ENCODE results near the gene N4BP2L1.

Gene N4BP2L1

GRCh38 chr13:32427852-32428580, at the start of gene N4BP2L1:
Gene N4BP2L1 (minus strand): TSS chr13:32428130. CDS start chr13:32428082, 48 bp downstream.
- TF ChIP-seq CTCF (IDR thresholded peaks at IDR 0.05; ENCODE audit: low read depth, low read length, missing control alignments): no peak
- peak within 1 kb of the TSS; percentile 70 for H3K4me3 ChIP-seq (ENCODE audit: low read depth, low read length)
- in situ Hi-C loops (cut with HindIII; ENCODE audit: low sequenced_read_pairs): no loop called here
- no peak for DNase-seq (ENCODE audit: low read depth)

- no peak for TF ChIP-seq CTCF (IDR thresholded peaks at IDR 0.05; ENCODE audit: low read depth, low read length, missing control alignments)
- in situ Hi-C loops (cut with HindIII; ENCODE audit: low sequenced_read_pairs): no loop called here
- no peak for DNase-seq (ENCODE audit: low read depth)
- no peak overlapping the region for H3K4me3 ChIP-seq (ENCODE audit: low read depth, low read length)
Observed at GRCh38 chr13:32476892-32477291, 49.0 kb upstream of the N4BP2L1 start.

GRCh38 chr13:32476021-32476731, 48.2 kb upstream of the N4BP2L1 start:
- no peak for DNase-seq (ENCODE audit: low read depth)
- in situ Hi-C loops (cut with HindIII; ENCODE audit: low sequenced_read_pairs): no loop called here

GRCh38 chr13:32474999-32475792, 47.3 kb upstream of the N4BP2L1 start:
- in situ Hi-C loops (cut with HindIII; ENCODE audit: low sequenced_read_pairs): no loop called here
- H3K4me3 ChIP-seq (ENCODE audit: low read depth, low read length): no peak overlapping the region
- no peak for TF ChIP-seq CTCF (IDR thresholded peaks at IDR 0.05; ENCODE audit: low read depth, low read length, missing control alignments)
- DNase-seq (ENCODE audit: low read depth): no peak

More at GRCh38 chr13:32476021-32476731, 48.2 kb upstream of the N4BP2L1 start:
- no peak for TF ChIP-seq CTCF (IDR thresholded peaks at IDR 0.05; ENCODE audit: low read depth, low read length, missing control alignments)
- H3K4me3 ChIP-seq (ENCODE audit: low read depth, low read length): no peak overlapping the region

- in situ Hi-C loops (cut with HindIII; ENCODE audit: low sequenced_read_pairs): no loop called here
- no peak for DNase-seq (ENCODE audit: low read depth)
- no peak overlapping the region for H3K4me3 ChIP-seq (ENCODE audit: low read depth, low read length)
- no peak for TF ChIP-seq CTCF (IDR thresholded peaks at IDR 0.05; ENCODE audit: low read depth, low read length, missing control alignments)
Observed at GRCh38 chr13:32473650-32474049, 45.7 kb upstream of the N4BP2L1 start.

GRCh38 chr13:32472194-32472621, 44.3 kb upstream of the N4BP2L1 start:
- no peak for DNase-seq (ENCODE audit: low read depth)

More at GRCh38 chr13:32472194-32472621, 44.3 kb upstream of the N4BP2L1 start:
- in situ Hi-C loops (cut with HindIII; ENCODE audit: low sequenced_read_pairs): no loop called here
- H3K4me3 ChIP-seq (ENCODE audit: low read depth, low read length): no peak overlapping the region
- no peak for TF ChIP-seq CTCF (IDR thresholded peaks at IDR 0.05; ENCODE audit: low read depth, low read length, missing control alignments)

All from astrocyte of the cerebellum (primary cell).